A673 (cell line): Measurements from ENCODE around the gene DIPK1A.

ENCODE experiments used
- CTCF ChIP-seq: fragments of 300-800, 200-600 bp; sonication (generic); conservative IDR thresholded peaks from 2 replicates; pipeline ENCODE4 v1.5.1; 2017; ENCODE audit warnings: low read depth, mild to moderate bottlenecking, antibody characterized with exemption, low read length, moderate library complexity, mixed read lengths
- EZH2 ChIP-seq: fragments of 200-600 bp; sonication (generic); IDR thresholded peaks from 2 replicates; pipeline ENCODE4 v1.6.1; 2017; ENCODE audit warnings: borderline replicate concordance, low read depth, mild to moderate bottlenecking, mixed read lengths, antibody characterized with exemption, low read length; ENCODE audit not compliant: poor library complexity, severe bottlenecking

GRCh38 chr1:92968138-92969032 is 7.1 kb upstream of the DIPK1A start:
- peak; percentile 59 for TF ChIP-seq CTCF
- no peak for TF ChIP-seq EZH2
